ENCODE data around the gene AKNA.
A peak's percentile ranks its signal among the peaks of the same experiment; 100 is the strongest.

The AKNA gene

GRCh38 chr9:114355821-114356220 is 32.0 kb downstream of the AKNA start:
- no peak for DNase-seq

GRCh38 chr9:114351932-114352331 is 35.9 kb downstream of the AKNA start:
- DNase-seq, result no peak

DNA sequence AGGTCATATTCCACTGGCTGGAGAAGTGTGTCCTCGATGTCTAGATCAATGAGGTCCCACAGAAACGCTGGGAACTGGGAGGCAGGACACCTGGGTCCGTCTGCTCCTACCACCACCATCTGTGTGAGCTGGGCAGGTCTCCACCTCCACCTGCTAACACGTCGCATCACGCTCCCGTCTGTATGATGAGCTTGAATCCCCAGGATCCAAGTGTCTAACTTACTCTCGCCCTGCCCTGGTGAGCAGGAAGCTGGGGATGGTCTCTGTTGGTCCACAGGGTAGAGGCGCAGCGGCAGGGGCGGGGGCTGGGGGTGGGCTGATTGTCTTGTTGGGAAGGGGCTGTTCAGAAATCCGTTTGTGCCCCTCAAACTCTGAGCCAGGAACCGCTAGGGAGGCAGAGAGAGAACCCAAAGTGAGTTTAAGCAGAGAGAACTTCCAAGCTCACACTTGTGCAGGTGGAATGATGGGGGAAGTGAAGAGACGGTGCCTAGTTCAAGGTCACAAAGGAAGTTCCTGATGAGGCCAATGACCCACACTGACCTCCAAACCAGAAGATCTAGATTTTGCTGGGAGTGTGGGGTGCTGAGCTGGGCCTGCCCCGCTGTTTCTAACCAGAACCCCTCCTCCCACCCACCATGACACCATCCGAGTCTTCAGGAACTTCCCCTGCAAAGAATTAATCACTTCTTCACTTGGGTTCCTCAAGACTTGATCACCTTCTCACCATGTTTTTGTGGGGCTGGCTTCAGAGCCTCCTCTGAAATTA is 37.0 kb downstream of the AKNA start:
- DNase-seq, result no peak

GRCh38 chr9:114349713-114350480 is 37.9 kb downstream of the AKNA start:
- DNase-seq, result no peak

GRCh38 chr9:114348906-114349482 is 38.8 kb downstream of the AKNA start:
- peak in 3 of 6 experiments; percentile 19 to 41 (median 27) for DNase-seq

DNA sequence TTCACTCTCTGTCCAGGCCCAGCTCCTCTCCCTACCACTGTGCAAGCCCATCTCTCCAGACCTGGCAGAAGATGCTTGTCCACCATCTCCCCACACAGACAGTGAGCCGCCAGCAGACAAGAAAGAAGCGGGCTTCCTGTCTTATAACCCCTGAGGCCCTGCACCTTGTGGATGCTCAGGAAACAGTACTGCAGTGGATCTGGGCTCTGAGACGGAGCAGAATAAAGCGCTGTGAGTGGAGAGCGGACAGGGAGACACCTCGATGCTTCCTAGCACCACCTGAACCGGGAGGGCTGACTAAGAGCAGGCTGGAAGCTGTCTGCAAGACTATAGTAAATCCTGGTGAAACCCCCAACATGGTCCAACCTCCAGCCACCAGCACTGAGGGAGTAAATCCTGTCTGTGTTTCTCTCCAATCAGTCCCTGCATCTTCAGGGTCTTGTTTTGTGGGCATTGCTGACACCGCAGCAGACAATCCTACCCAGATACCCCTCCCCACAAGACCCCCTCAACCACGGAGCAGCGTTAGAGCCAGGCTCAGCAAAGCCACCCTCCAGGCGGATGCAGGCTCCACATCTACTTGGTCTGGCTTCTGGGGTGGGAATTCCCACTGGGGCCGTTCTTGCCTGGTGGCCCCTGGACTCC is 39.4 kb downstream of the AKNA start:
- DNase-seq, result no peak

DNA sequence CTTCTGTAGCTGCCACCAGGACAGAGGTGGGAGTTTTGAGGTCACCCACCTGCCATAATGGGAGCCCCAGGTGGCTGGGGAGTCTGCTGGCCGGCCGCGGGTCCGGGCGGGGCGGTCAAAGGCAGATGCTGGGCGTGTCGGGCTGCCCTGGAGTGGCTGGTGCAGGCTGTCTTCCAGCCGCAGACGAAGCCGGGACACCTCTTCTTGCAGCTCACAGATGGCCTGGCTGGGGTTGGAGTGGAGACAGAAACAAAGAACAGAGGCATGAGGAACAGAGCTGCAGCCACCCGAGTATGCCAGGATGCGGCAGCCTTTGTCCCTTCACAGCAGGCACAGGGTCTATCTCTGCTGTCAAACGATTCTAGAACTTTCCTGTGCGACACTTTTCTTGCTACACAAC is 40.1 kb downstream of the AKNA start:
- DNase-seq, result no peak

- no peak for DNase-seq
Observed at GRCh38 chr9:114346146-114346545, 41.6 kb downstream of the AKNA start.

DNA sequence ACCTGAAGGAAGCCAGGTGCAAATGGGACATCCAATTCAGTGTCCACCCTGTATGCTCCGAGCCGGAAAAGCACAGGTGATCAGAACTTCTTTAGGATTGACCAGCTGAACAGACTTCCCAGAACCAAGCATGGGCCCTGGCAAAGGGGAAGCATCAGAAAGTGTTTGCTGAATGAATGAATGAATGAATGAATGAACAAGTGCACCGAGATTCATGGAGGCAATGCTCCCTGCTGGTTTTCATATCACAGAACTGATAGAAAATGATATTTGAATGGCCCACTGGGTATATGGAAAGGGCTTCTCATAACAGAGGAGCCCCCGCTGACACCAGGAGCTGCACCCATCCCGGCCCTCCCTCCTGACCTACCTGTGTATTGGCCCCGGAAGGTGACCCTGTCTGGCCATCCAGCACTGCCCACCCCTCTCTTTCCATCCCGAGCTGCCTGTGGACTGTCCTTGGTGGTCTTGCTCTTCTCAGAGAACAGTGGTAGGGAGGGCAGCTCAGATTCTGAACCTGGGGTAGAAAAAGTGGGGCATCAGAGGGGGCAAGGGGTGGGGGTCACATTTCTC is 42.2 kb downstream of the AKNA start:
- DNase-seq, result no peak

DNA sequence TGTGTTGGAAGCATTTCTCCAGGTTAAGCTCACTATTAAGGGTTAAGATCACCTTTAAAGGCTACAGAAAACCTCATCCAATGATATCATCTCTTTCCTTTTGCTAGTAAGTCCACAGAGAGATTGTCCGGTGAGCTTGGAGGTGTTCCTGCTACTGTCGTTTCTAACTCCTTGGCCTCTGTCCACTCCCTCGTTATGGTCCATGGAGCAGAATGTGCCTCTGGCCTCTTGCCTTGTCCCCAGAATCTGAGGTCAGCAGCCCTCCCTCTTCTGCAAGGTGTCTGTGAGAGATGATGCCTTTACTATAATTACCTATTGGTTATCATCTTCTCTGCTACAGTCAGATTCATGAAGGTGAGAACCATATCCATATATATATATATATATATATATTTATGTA is 43.1 kb downstream of the AKNA start:
- DNase-seq, result no peak

GRCh38 chr9:114344188-114344566 is 43.6 kb downstream of the AKNA start:
- no peak for DNase-seq

GRCh38 chr9:114343471-114344187 is 44.2 kb downstream of the AKNA start:
- no peak for DNase-seq

GRCh38 chr9:114342755-114343440 is 44.9 kb downstream of the AKNA start:
- DNase-seq, result no peak

- DNase-seq, result no peak
Observed at GRCh38 chr9:114341991-114342390, 45.8 kb downstream of the AKNA start.

DNA sequence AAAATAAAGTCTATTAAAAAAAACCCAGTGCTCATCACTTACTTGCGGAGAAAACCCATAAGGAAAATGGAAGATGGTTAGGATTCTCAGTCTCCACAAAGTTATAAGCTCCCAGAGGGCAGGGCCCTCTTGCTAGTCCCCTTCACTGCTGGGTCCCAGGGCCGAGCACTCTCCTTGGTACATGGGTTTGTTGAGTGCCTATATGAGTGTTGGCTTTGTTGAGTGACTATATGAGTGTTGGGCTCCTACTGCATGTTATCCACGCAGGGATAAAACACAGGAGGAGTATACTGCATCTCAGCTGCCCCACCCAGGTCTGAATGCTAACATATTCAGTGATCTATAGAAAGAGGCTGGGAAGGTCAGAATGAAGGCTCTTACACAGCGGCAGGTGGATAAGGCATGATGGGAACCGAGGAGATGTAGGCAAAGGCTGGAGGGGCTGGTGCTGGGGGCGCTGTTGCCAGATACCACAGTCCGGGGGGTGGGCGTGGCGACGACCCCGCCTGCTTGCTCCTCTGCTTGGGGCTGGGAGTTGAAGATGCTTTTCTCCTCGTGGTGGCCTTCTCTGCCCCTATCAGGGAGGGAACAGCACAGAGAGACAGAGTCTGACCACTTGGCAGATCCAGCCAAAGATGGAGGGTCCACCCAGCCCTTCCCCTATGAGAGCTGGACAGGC is 46.5 kb downstream of the AKNA start:
- DNase-seq, result no peak

DNA sequence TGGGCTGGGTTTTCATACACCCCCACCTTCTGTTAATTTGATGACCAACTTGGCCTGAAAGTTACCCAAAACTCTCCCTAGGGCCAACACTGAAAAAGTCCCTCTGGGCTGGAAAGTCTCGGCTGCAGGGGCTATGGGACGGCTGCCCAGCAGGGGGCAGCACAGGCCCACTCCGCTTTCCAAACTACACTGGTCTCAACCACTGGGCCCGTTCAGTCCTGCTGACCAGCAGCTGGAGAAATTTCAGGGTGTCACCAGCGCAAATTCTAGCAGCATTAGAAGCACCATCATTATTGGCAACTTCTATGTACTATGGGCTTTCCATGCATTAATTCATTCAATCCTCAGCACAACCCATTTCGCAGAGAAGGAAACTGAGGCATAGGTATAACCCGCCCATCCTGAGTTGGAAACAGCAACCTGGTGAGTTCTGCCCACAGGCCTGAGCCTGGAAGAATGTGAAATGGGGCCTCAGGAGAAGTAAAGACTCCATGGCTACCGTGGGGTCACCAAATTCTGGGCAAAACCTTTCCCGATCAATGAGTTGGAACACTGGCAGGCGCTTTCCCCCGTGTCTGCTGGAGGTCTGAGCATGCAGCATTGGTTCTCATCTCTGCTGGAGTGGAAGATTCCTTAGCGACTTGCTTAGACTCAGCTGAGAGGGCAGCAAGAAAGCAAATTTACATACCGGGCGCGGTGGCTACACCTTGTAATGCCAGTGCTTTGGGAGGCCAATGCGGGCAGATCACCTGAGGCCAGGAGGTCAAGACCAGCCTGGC is 48.5 kb downstream of the AKNA start:
- DNase-seq, result peak in 5 of 6 experiments; percentile 8 to 56 (median 41)

GRCh38 chr9:114338187-114338586 is 49.6 kb downstream of the AKNA start:
- no peak for DNase-seq

DNA sequence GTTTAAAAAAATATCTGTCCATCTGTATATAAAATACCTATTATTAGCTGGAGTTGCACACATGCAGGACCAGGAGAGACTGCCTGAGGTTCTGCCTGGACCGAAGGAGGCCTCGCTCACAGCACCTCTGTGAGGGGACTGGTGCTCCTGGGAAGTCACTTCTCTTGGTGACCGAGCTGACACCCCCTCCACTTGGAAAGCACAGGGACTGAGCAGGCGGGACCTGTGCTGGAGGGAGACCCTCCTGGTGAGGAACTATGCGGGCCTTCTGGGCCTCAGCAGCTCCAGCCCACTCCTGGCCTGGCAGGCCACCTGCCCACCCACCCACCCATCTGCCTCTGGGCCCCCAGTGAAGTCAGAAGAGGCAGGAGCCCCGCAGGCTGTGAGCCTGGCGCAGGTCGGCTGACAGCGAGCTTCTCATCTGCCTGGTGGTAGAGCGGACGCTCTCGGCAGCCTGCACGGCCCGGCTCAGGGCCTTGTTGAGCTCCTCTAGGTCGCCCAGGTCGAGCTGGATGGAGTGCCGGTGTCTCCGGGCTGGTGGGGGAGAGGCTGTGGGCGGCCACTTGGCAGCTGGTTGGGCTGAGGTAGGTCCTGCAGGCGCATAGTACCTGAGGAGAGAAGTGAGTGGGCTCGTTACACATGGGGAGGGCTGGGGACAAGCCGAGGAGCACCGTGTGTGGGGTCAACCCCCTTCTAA is 50.9 kb downstream of the AKNA start:
- DNase-seq, result no peak

GRCh38 chr9:114336157-114336556 is 51.6 kb downstream of the AKNA start:
- no peak for DNase-seq

DNA sequence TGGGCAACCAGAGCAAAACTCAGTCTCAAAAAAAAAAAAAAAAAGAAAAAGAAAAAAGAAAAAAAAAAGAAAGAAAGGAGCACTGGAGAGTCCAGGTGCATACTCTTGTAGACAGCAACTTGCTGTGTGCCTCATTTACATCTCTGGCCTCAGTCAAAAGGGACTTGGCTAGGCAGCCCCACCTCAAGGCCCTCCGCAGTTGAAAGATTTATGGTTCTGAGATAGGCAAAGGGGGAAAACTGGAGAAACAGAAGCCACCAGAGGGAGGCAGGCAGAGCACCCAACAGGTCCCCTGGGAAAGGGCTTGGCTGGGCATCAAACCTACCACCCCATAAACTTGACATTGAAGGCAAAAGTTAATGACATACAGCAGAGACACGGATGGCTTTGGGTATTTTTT is 52.0 kb downstream of the AKNA start:
- DNase-seq, result no peak

All from stimulated activated naive CD4-positive, alpha-beta T cell (primary cell).